Stimulated activated naive B cell treated with anti-CD40 and anti-IgM and Interleukin-4, amounts not matched to agents 10 μg/mL and 1 μg/mL and 100 μg/mL, for 72 hours (primary cell): ENCODE measurements around the gene RPS18.

Experiments
- ATAC-seq, 2 donors: fragments of 150-1000 bp; cut with Tn5 transposase; replicated peaks; 2 replicates each; pipeline ENCODE4 v1.10.0; 2021; ENCODE audit warnings: moderate library complexity in 1 of 2
- DNase-seq: peaks from one replicate; pipeline ENCODE4 v3.0.0; 2021
- H3K27ac Mint-ChIP-seq: one replicate; pipeline ENCODE4 v1.8.0; 2022; ENCODE audit warnings: mild to moderate bottlenecking, mixed read lengths
- H3K27me3 Mint-ChIP-seq, 2 donors: one replicate each; pipeline ENCODE4 v1.8.0; 2022; ENCODE audit warnings: mixed read lengths in 2 of 2
- H3K36me3 Mint-ChIP-seq, 2 donors: one replicate each; pipeline ENCODE4 v1.8.0; 2022; ENCODE audit warnings: mixed read lengths in 2 of 2, mild to moderate bottlenecking in 1 of 2
- H3K4me1 Mint-ChIP-seq, 2 donors: one replicate each; pipeline ENCODE4 v1.8.0; 2022; ENCODE audit warnings: mixed read lengths in 2 of 2, mild to moderate bottlenecking in 1 of 2
- H3K4me3 Mint-ChIP-seq, 2 donors: one replicate each; pipeline ENCODE4 v1.8.0; 2022; ENCODE audit warnings: mild to moderate bottlenecking in 2 of 2, mixed read lengths in 2 of 2, moderate library complexity in 1 of 2
- H3K9me3 Mint-ChIP-seq, 2 donors: one replicate each; pipeline ENCODE4 v1.8.0; 2022; ENCODE audit warnings: mixed read lengths in 2 of 2, mild to moderate bottlenecking in 1 of 2

Gene RPS18

DNA sequence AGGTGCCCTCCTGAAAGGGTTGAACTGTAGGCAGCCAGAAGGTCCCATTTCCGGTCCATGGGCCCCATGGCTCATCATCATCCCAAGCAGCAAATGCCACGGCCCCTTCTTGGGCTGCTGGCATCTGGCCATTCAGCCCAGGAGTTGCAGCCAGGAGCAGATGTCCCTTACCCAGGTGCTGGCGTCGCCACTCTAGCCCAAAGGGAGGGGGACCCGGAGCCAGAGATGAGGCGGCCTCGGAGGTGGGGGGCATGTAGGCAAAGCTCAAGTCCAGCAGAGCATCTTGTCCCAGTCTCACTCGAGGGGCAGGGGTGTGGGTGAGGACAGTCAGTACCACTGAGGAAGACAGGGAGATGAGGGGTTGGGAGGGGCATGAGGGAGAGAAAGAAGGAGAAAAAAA lies 33.2 kb downstream of the RPS18 start:
- H3K27ac Mint-ChIP-seq = peak overlapping the region; percentile 69
- DNase-seq (no peak), ATAC-seq (no peak)
- H3K4me1 Mint-ChIP-seq = peaks cover 33 to 69% of the 10 kb centered on the region in 2 donors
- peak overlapping the region in 1 of 2 donors; percentile 44 for H3K4me3 Mint-ChIP-seq
- no peaks in the 10 kb centered on the region for H3K9me3 Mint-ChIP-seq
- no peaks in the 10 kb centered on the region for H3K27me3 Mint-ChIP-seq
- peaks cover 42 to 46% of the 10 kb centered on the region in 2 donors for H3K36me3 Mint-ChIP-seq

DNA sequence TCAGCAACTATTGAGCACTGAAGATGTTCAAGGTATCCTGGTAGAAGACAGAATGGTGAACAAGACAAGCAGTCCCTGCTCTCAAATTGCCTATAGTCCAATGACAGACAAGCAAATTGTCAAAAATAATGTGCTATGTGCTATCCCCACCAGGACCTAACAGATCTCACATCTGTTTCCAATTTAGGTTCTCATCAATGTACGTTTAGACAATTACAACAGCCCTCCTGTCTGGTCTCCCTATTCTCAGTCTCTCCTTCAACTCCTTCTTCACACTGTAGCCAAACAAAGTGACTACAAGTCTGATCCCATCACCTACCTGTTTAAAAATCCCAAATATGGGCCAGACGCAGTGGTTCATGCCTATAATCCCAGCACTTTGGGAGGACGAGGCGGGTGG lies 34.5 kb downstream of the RPS18 start:
- Mint-ChIP-seq H3K4me3 (peak overlapping the region; percentile 43 to 52), H3K9me3 (no peaks in the 10 kb centered on the region), H3K4me1 (peaks cover 36 to 62% of the 10 kb centered on the region in 2 donors), H3K36me3 (peaks cover 34 to 38% of the 10 kb centered on the region in 2 donors), H3K27ac (peak overlapping the region; percentile 77), H3K27me3 (no peaks in the 10 kb centered on the region)
- DNase-seq (no peak), ATAC-seq (no peak)

DNA sequence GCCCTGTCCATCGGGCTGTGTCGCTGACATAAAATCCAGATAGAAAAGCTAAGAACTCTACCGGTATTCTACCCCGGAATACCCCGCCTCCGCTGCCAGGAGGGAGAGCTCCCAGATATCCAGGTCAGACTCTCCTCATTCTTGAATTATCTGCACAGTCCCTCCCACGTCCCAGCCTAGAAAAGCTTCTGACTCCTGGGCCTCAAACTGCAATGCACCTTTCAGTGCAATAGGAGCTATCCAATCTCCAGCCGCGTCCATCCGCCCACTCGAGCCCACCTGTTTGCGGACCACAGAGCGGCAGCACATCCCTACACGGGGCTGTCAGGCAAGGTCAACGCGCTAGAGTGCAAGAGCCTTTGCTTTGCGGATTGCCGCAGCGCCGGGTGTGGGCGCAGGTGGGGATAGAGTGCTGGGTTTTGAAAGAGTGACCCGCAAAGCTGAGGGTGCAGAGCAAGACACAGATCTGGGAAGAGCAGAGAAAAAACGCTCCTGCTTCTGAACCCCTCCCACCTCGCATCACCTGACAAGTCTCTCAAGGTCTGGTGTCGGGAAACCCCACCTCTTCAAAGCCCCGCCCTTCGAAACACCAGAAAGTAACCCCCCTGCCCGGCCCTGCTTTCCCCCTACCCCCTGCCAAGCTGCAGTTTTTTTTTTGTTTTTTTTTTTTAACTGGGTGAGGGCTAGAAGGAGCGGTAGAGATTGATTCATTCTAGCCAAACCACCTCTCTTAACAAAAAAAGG lies 40.7 kb downstream of the RPS18 start:
- peak; percentile 41 to 52 for ATAC-seq
- H3K9me3 Mint-ChIP-seq = no peaks in the 10 kb centered on the region

DNA sequence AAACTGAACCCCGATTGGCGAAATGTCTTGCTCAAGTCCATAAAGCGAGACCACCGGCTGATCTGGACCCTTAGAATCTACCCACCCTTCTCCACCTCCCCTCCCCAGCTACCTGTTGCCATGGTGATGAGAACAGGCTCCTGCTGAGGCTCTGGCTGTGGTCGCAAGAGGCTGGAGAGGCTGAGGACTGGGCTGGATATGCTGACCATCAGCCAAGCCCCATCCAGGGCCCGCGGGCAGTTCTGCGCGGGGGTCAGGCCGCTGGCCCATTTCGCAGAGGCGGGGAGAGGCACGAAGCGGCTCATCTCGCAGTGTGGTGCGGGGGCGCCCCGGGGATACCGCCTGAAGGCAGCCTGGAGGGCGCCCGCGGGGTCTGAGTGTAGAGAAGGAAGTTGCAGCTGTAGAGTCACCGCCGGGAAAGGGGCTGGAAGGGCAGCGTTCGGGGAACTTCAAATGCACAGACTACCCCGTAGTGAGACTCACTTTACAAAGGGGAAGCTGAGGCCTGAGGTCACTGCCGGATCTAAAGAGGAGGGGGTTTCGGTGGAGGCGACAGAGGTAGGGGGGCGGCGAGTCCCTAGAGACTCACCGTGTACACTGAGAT lies 41.3 kb downstream of the RPS18 start:
- DNase-seq (peak; percentile 56), ATAC-seq (peak; percentile 28 to 30)
- H3K9me3 Mint-ChIP-seq = no peaks in the 10 kb centered on the region
- H3K27me3 Mint-ChIP-seq = no peaks in the 10 kb centered on the region
- peak overlapping the region; percentile 97 for H3K4me3 Mint-ChIP-seq
- H3K36me3 Mint-ChIP-seq = peaks cover 42 to 66% of the 10 kb centered on the region in 2 donors
- peak overlapping the region; percentile 100 for H3K27ac Mint-ChIP-seq
- H3K4me1 Mint-ChIP-seq = peaks cover 38 to 68% of the 10 kb centered on the region in 2 donors

More for the DNA sequence above, 40.7 kb downstream of the RPS18 start:
- peaks cover 35 to 66% of the 10 kb centered on the region in 2 donors for H3K4me1 Mint-ChIP-seq
- peak; percentile 71 for DNase-seq
- H3K36me3 Mint-ChIP-seq = peaks cover 40 to 61% of the 10 kb centered on the region in 2 donors
- no peaks in the 10 kb centered on the region for H3K27me3 Mint-ChIP-seq
- H3K27ac Mint-ChIP-seq = peak overlapping the region; percentile 100
- peak overlapping the region; percentile 97 for H3K4me3 Mint-ChIP-seq

DNA sequence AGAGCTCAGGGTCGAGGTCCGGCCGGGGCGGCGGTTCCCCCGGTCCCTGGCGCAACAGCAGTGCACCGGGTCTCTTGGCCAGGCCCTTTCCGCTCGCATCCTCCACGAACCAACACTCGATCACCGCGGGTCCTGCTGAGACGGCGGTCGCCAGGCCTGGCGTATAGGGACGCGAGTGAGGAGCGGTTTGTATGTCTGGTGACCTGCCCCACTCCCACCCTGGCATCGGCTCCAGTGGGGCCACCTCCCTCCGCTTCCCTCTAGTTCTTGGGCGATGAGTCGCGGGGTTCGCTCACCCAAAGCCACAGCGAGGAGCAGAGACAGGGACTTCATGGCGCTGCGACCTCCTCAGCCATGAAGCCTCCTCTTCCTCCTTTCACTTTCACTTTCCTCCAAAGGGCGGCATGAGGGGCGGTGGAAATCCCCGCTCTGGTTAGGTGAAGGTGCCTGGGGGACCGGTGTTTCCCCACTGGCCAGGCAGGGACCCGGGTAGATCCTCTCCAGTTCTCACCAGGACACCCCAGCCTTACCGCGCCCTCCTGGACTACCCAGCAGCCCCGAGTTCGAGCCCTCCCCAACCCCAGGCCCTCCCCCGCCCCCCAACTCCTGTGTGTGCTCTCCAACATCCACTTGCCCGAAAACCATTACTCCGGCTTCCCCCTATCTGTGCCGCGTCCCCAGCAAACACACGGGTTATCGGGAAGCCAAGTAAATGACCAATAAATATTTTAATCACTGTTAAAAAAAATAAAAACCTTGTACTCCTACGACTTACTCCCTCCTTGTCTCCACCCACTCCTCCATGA lies 42.0 kb downstream of the RPS18 start, which contains the start of gene TAPBP:
TAPBP (minus strand) TSS at position 370 of the 806 bp plus-strand sequence; CDS start at position 333, 37 bp downstream.
- H3K27ac Mint-ChIP-seq = peak within 1 kb of the TSS; percentile 100
- no peaks in the 10 kb centered on the region for H3K9me3 Mint-ChIP-seq
- H3K36me3 Mint-ChIP-seq = peaks cover 44 to 68% of the 10 kb centered on the region in 2 donors
- peaks cover 40 to 68% of the 10 kb centered on the region in 2 donors for H3K4me1 Mint-ChIP-seq
- no peaks in the 10 kb centered on the region for H3K27me3 Mint-ChIP-seq
- ATAC-seq (peak; percentile 67 to 70), DNase-seq (peak; percentile 92)
- H3K4me3 Mint-ChIP-seq = peak within 1 kb of the TSS; percentile 97

DNA sequence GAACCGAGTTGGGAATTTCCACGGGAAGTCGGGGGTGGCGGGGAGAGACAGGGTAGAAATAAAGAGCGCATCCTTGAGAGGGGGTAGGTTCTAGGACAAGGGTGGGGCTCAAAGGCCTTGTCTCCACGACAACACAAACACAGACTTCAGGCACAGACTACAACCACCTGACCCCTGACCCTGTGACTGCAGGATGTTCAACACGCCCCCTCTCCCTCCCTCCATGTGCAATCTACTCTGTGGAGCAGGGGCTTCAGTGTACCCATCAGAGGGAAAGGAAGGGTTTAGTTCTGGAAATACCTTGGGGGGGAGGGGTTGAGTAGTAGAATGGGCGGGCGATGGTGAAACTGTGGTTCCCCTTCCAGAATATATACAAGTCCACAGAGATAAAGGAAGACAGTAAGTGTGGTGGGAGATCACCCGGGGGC lies 42.7 kb downstream of the RPS18 start:
- Mint-ChIP-seq H3K4me1 (peaks cover 45 to 72% of the 10 kb centered on the region in 2 donors), H3K27ac (peak overlapping the region; percentile 100), H3K4me3 (peak overlapping the region; percentile 97), H3K9me3 (no peaks in the 10 kb centered on the region), H3K27me3 (no peaks in the 10 kb centered on the region), H3K36me3 (peaks cover 49 to 74% of the 10 kb centered on the region in 2 donors)
- ATAC-seq (peak; percentile 54 to 60), DNase-seq (peak; percentile 74)

DNA sequence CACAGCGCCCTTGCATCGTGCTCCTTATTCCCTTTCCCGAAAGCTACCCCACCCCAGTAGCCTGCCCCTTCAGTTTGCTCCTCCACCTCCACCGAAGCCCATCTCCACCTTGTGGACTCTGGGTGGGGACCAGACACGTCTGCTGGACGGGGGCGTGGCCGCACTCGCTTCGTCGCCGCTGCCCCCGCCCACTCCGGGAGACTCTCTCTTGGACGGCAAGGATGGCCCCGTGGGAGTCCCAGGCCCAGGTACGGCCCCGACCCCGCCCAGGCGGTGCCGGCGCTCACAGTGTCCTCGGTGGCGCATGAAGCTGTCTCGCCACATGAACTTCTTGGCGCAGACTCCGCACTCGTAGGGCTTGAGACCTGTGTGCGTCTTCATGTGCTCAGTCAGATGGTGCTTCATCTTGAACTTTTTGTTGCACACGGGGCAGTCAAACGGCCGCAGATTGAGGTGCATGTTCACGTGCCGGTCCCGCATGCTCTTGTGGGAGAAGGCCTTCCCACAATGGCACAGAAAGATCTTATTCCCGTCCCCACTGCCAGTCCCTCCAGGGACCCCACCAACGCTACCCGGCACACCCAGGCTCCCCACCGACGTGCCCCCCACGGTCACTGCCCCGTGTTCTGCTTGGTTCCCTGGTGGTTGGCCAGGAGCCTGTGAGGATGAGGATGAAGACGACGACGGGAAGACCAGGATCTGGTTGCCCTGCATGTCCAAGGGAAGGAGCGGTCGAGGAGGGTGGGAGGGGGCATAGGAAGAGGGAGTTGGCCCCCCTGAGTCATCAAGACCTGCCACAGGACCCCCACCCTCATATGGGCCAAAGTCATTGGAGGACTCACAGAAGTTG lies 43.3 kb downstream of the RPS18 start:
- peak; percentile 32 for DNase-seq
- Mint-ChIP-seq H3K36me3 (peaks cover 55 to 81% of the 10 kb centered on the region in 2 donors), H3K9me3 (no peaks in the 10 kb centered on the region), H3K27me3 (no peaks in the 10 kb centered on the region), H3K4me3 (peak overlapping the region; percentile 97), H3K4me1 (peaks cover 52 to 78% of the 10 kb centered on the region in 2 donors), H3K27ac (peak overlapping the region; percentile 100)
- no peak for ATAC-seq

DNA sequence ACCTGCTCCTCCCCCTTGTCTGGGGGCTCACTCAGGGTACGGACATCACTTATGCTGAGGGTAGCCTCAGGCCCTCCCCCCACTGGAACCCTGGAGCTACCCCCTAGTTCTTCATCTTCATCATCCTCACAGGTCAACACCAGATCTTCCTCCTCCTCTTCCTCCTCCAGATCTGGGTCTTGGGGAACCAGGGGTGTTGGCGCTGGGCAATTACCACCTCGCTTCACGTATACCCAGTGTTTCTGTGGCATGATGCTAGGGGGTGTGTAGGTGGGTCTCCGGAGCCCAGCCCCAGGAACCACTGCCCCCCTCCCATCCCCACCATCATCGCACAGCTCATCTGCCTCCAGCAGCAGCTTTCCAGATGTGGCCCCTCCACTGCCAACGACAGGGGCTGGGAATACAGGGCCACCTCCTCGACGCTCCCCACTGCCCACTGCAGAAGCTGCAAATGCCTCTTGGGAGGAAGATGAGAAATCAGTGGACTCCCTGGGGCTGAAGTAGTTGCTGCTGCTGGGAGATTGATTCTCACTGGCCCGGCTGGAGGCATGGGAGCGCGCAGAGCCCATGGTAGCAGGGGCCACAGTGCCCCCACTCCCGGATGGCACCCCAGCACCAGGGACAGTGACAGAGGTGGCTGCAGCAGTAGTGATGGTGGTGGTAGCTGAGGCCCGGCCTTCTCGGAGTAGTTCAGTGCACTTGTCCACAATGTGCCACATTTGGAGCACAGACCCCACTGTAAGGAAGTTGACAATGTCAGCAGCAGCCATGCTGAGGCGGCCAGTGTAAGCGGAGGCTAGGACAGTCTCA lies 44.1 kb downstream of the RPS18 start:
- H3K27me3 Mint-ChIP-seq = no peaks in the 10 kb centered on the region
- H3K36me3 Mint-ChIP-seq = peaks cover 60 to 85% of the 10 kb centered on the region in 2 donors
- H3K27ac Mint-ChIP-seq = peak overlapping the region; percentile 82
- H3K4me3 Mint-ChIP-seq = peak overlapping the region; percentile 97
- H3K9me3 Mint-ChIP-seq = no peaks in the 10 kb centered on the region
- peaks cover 56 to 82% of the 10 kb centered on the region in 2 donors for H3K4me1 Mint-ChIP-seq
- DNase-seq = no peak
- ATAC-seq = no peak

DNA sequence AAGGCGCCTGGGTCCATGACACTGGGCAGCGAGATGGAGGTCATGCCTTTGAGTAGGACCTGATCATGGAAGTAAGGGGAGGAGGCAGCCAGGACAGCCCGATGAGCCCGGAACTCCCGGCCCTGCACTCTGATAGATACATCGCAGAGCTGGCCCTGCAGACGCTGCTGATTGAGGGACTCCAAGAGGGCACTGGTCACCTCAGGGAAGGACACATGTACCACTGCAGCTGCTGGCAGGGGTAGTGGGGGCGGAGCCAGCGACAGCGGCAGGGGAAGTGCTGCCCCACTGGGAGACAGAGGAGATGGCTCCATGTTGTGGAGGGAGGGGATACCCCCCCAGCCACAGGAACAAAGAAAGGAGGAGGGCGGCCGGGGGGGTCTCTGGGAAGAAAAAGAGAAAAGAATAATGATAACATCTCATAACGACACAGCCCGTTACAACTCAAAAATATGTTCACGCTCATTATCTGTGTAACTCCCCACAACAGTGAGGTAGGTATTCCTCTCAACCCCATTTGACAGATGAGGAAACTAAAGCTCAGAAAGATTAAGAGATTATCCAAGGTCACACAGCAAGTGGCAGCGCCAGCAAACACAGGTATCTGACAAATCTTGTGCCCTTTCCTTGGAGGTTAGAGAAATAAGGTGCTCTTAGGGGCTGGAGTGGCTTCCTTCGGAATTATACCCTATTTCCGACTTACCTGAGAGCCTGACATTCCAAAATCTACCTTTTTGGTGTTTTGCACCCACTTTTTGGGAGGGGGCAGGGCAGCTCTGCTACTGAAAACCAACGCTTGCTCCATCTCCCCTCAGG lies 44.9 kb downstream of the RPS18 start:
- no peaks in the 10 kb centered on the region for H3K9me3 Mint-ChIP-seq
- peaks cover 62 to 87% of the 10 kb centered on the region in 2 donors for H3K36me3 Mint-ChIP-seq
- ATAC-seq (no peak), DNase-seq (no peak)
- H3K27me3 Mint-ChIP-seq = no peaks in the 10 kb centered on the region
- H3K4me1 Mint-ChIP-seq = peaks cover 57 to 85% of the 10 kb centered on the region in 2 donors
- peak overlapping the region; percentile 83 for H3K27ac Mint-ChIP-seq
- H3K4me3 Mint-ChIP-seq = peak overlapping the region; percentile 97 to 98

DNA sequence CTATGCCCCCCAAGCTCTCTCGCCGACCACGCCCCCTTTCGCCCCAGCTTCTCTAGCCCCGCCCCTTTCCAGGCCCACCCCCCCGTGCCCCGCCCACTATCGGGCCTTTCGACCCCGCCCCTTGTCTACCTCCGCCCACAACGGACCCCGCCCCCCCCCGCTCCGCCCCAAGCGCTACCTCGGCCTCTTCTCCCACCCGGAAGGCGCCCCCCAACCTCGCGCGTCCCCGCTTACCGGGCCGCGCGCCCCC lies 45.5 kb downstream of the RPS18 start:
- H3K4me3 Mint-ChIP-seq = peak overlapping the region; percentile 97 to 98
- no peak for ATAC-seq
- peak overlapping the region; percentile 83 for H3K27ac Mint-ChIP-seq
- peaks cover 61 to 86% of the 10 kb centered on the region in 2 donors for H3K4me1 Mint-ChIP-seq
- H3K9me3 Mint-ChIP-seq = no peaks in the 10 kb centered on the region
- DNase-seq = no peak
- peaks cover 63 to 87% of the 10 kb centered on the region in 2 donors for H3K36me3 Mint-ChIP-seq
- no peaks in the 10 kb centered on the region for H3K27me3 Mint-ChIP-seq

DNA sequence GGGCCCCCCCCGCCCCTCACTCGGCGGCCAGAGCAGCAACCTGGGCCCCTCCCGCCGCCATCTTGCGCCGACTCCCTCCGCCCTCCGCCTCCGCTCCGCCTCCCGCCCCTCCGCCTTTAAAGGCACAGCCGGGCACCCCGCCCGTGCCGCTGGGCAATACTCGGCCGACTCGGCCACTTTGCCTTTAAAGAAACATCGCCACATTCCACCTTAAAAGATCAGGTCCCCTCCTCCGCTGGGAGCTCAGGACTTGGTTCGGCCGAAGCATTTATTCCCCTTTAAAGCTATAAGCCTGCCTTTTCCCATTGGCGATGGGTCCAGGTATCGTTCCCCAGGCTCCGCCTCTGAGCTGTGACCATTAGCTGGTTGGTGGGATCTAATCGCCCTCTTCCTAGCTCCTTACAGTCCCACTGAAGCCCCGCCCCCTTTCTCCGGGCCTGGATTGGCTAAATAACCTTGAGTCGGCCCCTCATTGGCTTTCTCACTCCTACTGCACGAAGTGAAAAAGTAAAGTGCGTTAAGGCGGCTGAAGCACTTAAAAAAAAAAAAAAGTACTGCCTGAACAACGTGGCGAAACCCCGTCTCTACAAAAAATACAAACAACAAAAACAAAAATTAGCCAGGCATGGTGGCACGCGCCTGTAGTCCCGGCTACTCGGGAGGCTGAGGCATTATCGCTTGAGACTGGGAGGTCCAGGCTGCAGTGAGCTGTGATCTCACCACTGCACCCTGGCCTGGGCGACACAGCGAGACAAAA lies 46.0 kb downstream of the RPS18 start, which contains the start of gene ZBTB22:
ZBTB22 (minus strand) TSS at position 76 of the 757 bp plus-strand sequence. CDS start 828 bp downstream, outside the sequence.
- DNase-seq (peak; percentile 92), ATAC-seq (peak; percentile 58 to 64)
- H3K9me3 Mint-ChIP-seq = no peaks in the 10 kb centered on the region
- H3K36me3 Mint-ChIP-seq = peaks cover 62 to 87% of the 10 kb centered on the region in 2 donors
- peak within 1 kb of the TSS; percentile 99 for H3K27ac Mint-ChIP-seq
- no peaks in the 10 kb centered on the region for H3K27me3 Mint-ChIP-seq
- H3K4me1 Mint-ChIP-seq = peaks cover 63 to 81% of the 10 kb centered on the region in 2 donors
- H3K4me3 Mint-ChIP-seq = peak within 1 kb of the TSS; percentile 97 to 98
